ENCODE measurements around the gene TAPBPL. TPM values are rescaled to one million over a fixed set of nuclear protein-coding genes. Genes with fewer than 3 reads are reported as not detected.

TAPBPL gene
- total and polyA plus RNA-seq, 7 donors = 14.4 to 36.0 (median 26.7) TPM

GRCh38 chr12:6443361-6443983, 8.4 kb upstream of the TAPBPL start:
- peak; percentile 36 for DNase-seq
- intact Hi-C loops (cut with DNase I) = no loop called here
- TF ChIP-seq POLR2A (IDR thresholded peaks at IDR 0.05) = no peak
- no peak for TF ChIP-seq POLR2AphosphoS5 (IDR thresholded peaks at IDR 0.05)
- TF ChIP-seq EP300 (IDR thresholded peaks at IDR 0.05) = no peak
- no peak for TF ChIP-seq CTCF (IDR thresholded peaks at IDR 0.05)
- Histone ChIP-seq H3K27ac (no peak overlapping the region), H3K36me3 (peaks cover 0 to 60% (median 14%) of the 10 kb centered on the region in 4 donors), H3K27me3 (no peaks in the 10 kb centered on the region), H3K4me3 (no peak overlapping the region), H3K4me1 (peaks cover 0 to 5% (median under 1%) of the 10 kb centered on the region in 4 donors), H3K9me3 (no peaks in the 10 kb centered on the region)
- WGBS, 2 donors = 53 to 75% methylated on average over 9 of the region's 9 CpGs

- 68 to 85% methylated on average over 4 of the region's 4 CpGs for WGBS, 2 donors
- no peak overlapping the region for H3K27ac ChIP-seq
- intact Hi-C loops (cut with DNase I) = no loop called here
- DNase-seq = peak; percentile 5
- H3K27me3 ChIP-seq = no peaks in the 10 kb centered on the region
- TF ChIP-seq EP300 (IDR thresholded peaks at IDR 0.05) = no peak
- no peak for TF ChIP-seq POLR2A (IDR thresholded peaks at IDR 0.05)
- no peak for TF ChIP-seq CTCF (IDR thresholded peaks at IDR 0.05)
- no peak for TF ChIP-seq POLR2AphosphoS5 (IDR thresholded peaks at IDR 0.05)
- peaks cover 0 to 8% (median 3%) of the 10 kb centered on the region in 4 donors for H3K4me1 ChIP-seq
- no peaks in the 10 kb centered on the region for H3K9me3 ChIP-seq
- H3K4me3 ChIP-seq = no peak overlapping the region
- H3K36me3 ChIP-seq = peaks cover 0 to 60% (median 14%) of the 10 kb centered on the region in 4 donors
Observed at GRCh38 chr12:6444031-6444430, 7.8 kb upstream of the TAPBPL start.

- no peak within 1 kb of the TSS for H3K27ac ChIP-seq
- H3K27me3 ChIP-seq = no peaks in the 10 kb centered on the region
- peak; percentile 57 for DNase-seq
- H3K4me1 ChIP-seq = peaks cover 0 to 18% (median 11%) of the 10 kb centered on the region in 4 donors
- TF ChIP-seq CTCF (IDR thresholded peaks at IDR 0.05) (no peak), EP300 (IDR thresholded peaks at IDR 0.05) (no peak), POLR2AphosphoS5 (IDR thresholded peaks at IDR 0.05) (no peak), POLR2A (IDR thresholded peaks at IDR 0.05) (no peak)
- no peaks in the 10 kb centered on the region for H3K9me3 ChIP-seq
- H3K4me3 ChIP-seq = no peak within 1 kb of the TSS
- 66 to 84% methylated on average over 16 of the region's 16 CpGs for WGBS, 2 donors
- intact Hi-C loops (cut with DNase I) = no loop called here
- H3K36me3 ChIP-seq = peaks cover 0 to 60% (median 14%) of the 10 kb centered on the region in 4 donors
Observed at GRCh38 chr12:6444704-6445688, 6.8 kb upstream of the TAPBPL start, which contains the start of gene CD27. Gene CD27 (plus strand): TSS chr12:6444955. CDS start chr12:6445096, 141 bp downstream.

- Histone ChIP-seq H3K4me3 (peak overlapping the region; percentile 53 to 80 (median 60)), H3K4me1 (peaks cover 0 to 43% (median 37%) of the 10 kb centered on the region in 4 donors), H3K27me3 (no peaks in the 10 kb centered on the region), H3K9me3 (no peaks in the 10 kb centered on the region), H3K27ac (peak overlapping the region; percentile 90 to 98 (median 94)), H3K36me3 (peaks cover 0 to 42% (median 18%) of the 10 kb centered on the region in 4 donors)
- DNase-seq = no peak
- peak in 1 of 4 donors; percentile 9 for TF ChIP-seq POLR2AphosphoS5 (IDR thresholded peaks at IDR 0.05)
- TF ChIP-seq POLR2A (IDR thresholded peaks at IDR 0.05) = no peak
- intact Hi-C loops (cut with DNase I) = loop anchor here (2.0 to 5.0 kb wide), 4 partner anchors 19 to 128 kb away; partner anchors contain the start of gene VAMP1
- WGBS, 2 donors = 78 to 81% methylated on average over 16 of the region's 16 CpGs
Observed at GRCh38 chr12:6450091-6450868, 1.6 kb upstream of the TAPBPL start.

All from sigmoid colon (tissue), 7 donors.